HG03060 (cell line): Measurements from ENCODE around the gene DENND2A.
"Not testable (repeated sequence)": the region's sequence is repeated elsewhere in the genome, so short reads cannot be mapped to it uniquely, and the experiment has no call there.

ENCODE experiments used
- ATAC-seq: cut with Tn5 transposase; IDR thresholded peaks from one replicate; pipeline ENCODE4 v1.9.1; 2021; ENCODE audit warnings: low read depth, moderate number of reproducible peaks; ENCODE audit not compliant: unreplicated experiment

The DENND2A gene

DNA sequence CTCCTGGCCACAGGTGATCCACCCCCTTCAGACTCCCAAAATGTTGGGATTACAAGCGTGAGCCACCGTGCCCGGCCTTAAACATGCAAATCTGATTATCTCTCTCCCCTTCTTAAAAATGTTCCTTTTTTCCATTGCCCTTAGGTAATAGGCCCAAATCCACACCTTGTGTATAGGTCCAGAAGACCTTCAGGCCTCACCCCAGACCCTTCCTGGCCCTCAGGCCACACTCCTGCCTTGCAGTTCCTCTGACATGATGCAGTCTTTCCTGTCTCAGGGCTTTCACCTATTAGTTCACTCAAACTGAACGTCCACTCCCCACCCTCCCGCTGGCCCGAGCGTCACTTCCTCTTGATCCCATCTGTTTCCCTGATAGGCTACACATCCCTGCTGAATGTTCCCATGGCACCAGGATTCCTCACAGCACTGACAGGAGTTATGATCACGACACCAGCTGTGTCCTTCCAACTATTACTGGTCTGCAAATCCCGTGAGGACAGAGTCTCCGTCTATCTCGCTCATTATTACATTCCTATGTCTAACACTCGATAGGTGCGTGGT, 46.4 kb downstream of the DENND2A start:
- no peak for ATAC-seq

DNA sequence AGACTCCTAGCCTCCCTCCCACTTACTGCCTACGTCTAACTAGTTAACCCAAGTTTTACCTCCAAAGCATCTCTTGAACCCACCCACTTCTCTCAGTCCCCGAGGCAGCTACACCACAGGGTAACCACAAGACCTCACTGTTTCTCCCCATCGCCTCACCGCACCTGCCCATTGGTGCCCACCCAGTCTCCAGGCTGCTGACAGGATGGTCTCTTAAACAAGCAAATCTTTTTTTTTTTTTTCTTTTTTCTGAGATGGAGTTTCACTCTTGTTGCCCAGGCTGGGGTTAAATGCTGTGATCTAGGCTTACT, 47.0 kb downstream of the DENND2A start:
- ATAC-seq: no peak

- ATAC-seq: no peak
Observed at GRCh38 chr7:140592964-140593671, 47.5 kb downstream of the DENND2A start.

DNA sequence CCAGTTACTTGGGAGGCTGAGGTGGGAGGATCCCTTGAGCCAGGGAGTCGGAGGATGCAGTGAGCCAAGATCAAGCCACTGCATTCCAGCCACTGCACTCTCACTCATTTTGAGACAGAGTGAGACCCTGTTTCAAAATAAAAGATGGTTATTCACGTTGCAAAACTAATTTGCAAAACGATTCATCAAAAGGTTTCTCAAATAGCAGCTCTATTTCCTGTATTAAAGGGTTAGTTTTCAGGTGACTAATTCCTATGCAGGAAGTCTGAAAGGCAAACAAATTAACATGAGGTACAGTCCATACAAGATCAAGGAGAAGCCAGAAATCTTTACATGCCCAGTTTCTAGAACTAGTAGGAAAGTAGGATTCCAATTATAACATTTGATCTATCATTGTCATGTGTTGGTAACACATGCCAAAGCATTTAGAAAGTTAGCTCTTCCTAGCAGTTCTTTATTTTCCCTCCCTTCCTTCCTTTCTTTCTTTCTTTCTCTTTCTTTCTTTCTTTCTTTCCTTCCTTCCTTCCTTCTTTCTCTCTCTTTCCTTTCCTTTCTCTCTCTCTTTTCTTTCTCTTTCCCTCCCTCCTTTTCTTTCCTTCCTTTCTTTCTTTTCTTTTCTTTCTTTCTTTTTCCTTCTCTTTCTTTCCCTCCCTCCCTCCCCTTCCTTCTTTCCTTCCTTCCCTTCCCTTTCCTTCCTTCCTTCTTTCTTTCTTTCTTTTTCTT, 49.3 kb downstream of the DENND2A start:
- ATAC-seq: no peak

DNA sequence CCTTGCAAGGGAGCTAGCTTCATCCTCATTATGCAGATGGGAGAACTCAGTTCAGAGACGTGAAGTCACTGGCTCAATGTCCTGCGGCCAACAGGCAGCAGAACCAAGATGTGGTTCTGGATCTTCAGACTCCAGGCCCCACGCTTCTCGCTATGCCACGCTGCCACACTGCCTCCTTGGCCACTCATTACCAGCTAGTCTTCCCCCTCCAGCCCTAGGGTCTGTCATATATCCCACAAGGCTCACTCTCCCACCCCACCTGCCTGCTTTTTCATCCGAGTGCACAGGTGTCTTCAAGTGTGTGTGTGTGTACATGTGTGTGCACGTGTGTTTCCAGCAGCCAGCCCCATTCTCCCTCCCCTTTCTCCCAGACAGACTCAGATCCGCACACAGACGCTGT, 53.4 kb downstream of the DENND2A start:
- ATAC-seq: no peak

DNA sequence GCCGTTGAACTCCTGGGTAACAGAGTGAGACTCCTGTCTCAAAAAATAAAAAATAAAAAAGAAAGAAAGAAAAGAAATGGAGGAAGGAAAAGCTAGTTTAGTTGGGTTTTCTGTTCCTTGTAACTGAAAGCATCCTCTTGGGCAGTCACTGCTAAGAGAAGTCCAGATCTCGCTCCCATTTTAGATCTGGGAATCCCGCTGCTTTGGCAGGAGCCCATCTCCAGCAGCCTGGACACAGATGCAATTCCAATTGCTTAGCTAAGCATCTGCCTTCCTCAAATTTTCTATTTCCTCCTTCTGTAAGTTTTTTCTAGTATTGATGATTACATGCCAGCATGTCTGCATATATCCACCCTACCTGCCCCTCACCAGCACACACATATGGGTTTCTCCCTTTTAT, 54.1 kb downstream of the DENND2A start:
- ATAC-seq: no peak

GRCh38 chr7:140585333-140585732, 55.3 kb downstream of the DENND2A start:
- no peak for ATAC-seq

GRCh38 chr7:140584195-140584851, 56.3 kb downstream of the DENND2A start:
- ATAC-seq: no peak

DNA sequence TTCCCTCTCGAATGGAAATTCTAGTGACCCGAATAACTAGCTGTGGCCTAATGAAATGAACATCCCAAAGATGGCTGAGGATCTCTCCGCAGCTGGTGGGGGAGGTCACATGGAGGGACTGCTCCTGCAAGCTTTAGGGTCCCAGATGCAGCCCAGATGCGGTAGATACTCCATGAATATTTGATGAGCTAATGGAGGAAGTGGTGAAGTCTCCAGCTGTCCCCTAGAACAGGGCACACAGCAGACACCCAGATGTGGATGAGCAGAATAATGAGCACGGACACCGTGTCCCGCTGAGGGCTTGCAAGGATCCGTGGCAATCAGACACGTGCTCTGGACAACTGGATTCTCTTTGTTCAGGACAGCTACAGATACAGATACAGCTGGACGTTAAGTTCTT, 59.2 kb downstream of the DENND2A start:
- ATAC-seq: no peak

DNA sequence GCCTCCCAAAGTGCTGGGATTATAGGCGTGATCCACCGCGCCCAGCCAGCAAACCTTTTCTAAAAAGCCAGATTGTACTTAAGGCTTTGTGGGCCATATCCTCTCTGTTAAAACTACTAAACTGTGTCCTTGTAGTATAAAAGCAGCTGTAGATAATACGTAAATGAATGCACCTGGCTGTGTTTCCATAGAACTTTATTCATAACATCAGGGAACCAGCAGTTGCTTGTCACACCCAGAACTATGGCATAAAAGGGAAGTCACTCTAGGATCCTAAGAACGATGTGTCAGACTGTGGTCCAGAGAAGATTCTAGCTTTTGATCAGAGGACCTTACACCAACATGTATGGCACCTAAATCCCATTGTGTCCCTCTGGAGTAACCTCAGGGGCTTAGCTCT, 63.0 kb downstream of the DENND2A start:
- no peak for ATAC-seq

- ATAC-seq: no peak
Observed at GRCh38 chr7:140576589-140576988, 64.0 kb downstream of the DENND2A start.

GRCh38 chr7:140571538-140572122, 69.0 kb downstream of the DENND2A start:
- no peak for ATAC-seq

GRCh38 chr7:140570120-140570519, 70.5 kb downstream of the DENND2A start:
- no peak for ATAC-seq

DNA sequence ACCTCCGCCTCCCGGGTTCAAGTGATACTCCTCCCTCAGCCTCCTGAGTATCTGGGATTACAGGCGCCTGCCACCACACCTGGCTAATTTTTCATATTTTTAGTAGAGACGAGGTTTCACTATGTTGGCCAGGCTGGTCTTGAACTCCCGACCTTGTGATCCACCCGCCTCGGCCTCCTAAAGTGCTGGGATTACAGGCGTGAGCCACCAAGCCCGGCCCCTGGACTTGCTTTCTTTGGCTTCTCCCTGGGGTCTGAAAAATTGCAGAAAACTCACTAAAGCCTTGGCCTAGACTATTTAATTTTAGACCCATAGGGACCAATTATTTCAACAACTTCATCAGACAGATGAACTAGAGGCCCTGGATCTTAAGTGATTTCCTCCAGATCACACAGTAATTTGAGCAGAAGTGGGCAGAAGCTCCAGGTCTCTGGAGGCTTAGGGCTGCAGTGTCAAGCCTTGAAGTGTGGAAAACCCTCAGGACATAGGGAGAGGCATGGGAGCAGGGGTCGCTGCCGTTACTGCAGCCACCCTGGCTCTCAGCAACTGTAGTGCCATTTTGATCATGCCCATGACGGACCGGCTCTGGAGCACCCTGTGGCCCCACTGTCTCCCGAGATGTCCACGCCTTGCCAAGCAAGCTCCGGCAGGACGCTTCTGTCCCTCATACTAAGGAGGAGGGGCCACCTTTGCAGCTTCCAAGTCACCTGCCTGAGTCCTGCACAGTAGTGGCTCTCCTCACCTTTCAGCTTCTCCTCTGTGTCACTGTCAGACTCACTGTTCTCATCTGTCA, 72.4 kb downstream of the DENND2A start:
- ATAC-seq: no peak

DNA sequence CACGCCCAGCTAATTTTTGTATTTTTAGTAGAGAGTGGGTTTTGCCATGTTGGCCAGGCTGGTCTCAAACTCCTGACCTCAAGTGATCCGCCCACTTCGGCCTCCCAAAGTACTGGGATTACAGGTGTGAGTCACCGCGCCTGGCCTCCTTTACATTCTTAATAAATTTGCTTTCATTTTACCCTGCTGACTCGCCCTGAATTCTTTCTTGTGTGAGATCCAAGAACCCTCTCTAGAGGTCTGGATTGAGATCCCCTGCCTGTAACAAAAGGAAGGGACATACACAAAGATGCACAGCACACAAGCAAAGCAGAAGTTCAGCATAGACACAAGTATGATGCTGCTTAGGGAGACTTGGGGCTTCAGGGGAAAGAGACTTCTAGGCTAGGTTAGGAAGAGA, 74.4 kb downstream of the DENND2A start:
- ATAC-seq: not testable (repeated sequence)

DNA sequence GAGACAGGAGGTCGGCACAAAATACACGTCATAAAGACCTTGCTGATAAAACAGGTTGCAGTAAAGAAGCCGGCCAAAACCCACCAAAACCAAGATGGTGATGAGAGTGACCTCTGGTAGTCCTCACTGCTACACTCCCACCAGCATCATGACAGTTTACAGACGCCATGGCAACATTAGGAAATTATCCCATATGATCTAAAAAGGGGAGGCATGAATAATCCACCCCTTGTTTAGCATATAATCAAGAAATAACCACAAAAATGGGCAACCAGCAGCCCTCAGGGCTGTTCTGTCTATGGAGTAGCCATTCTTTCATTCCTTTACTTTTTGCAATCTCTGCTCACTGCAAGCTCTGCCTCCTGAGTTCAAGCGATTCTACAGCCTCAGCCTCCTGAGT, 74.9 kb downstream of the DENND2A start:
- not testable (repeated sequence) for ATAC-seq

- no peak for ATAC-seq
Observed at GRCh38 chr7:140564643-140565042, 76.0 kb downstream of the DENND2A start.

- no peak for ATAC-seq
Observed at GRCh38 chr7:140562926-140563481, 77.6 kb downstream of the DENND2A start.

- no peak for ATAC-seq
Observed at GRCh38 chr7:140559410-140559809, 81.2 kb downstream of the DENND2A start.
